ENCODE data around the gene SMC5. TPM values are rescaled to one million over a fixed set of nuclear protein-coding genes. Genes with fewer than 3 reads are reported as not detected.
"Not testable (repeated sequence)": the region's sequence is repeated elsewhere in the genome, so short reads cannot be mapped to it uniquely, and the experiment has no call there.

The SMC5 gene
- total RNA-seq, 4 donors from 2014 or later, result 17.2 to 27.4 (median 17.8) TPM

GRCh38 chr9:70232476-70232875, 26.3 kb upstream of the SMC5 start:
- 0% methylated on average over 1 of the region's 4 CpGs for WGBS
- Histone ChIP-seq H3K27me3 (no peaks in the 10 kb centered on the region), H3K9me3 (no peaks in the 10 kb centered on the region), H3K36me3 (no peaks in the 10 kb centered on the region), H3K27ac (replicated peaks in 1 of 4) (no peak overlapping the region), H3K4me1 (peaks cover 8 to 32% (median 22%) of the 10 kb centered on the region in 4 donors), H3K4me3 (no peak overlapping the region)
- TF ChIP-seq POLR2AphosphoS5 (IDR thresholded peaks at IDR 0.05) (no peak), EP300 (IDR thresholded peaks at IDR 0.05) (no peak), POLR2A (IDR thresholded peaks at IDR 0.05; ENCODE audit: low read depth) (no peak)
- TF ChIP-seq, protein P1, sequence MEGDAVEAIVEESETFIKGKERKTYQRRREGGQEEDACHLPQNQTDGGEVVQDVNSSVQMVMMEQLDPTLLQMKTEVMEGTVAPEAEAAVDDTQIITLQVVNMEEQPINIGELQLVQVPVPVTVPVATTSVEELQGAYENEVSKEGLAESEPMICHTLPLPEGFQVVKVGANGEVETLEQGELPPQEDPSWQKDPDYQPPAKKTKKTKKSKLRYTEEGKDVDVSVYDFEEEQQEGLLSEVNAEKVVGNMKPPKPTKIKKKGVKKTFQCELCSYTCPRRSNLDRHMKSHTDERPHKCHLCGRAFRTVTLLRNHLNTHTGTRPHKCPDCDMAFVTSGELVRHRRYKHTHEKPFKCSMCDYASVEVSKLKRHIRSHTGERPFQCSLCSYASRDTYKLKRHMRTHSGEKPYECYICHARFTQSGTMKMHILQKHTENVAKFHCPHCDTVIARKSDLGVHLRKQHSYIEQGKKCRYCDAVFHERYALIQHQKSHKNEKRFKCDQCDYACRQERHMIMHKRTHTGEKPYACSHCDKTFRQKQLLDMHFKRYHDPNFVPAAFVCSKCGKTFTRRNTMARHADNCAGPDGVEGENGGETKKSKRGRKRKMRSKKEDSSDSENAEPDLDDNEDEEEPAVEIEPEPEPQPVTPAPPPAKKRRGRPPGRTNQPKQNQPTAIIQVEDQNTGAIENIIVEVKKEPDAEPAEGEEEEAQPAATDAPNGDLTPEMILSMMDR (IDR thresholded peaks at IDR 0.05), result no peak
- intact Hi-C loops (cut with DNase I), result no loop called here
- no peak for DNase-seq (ENCODE audit: extremely low spot score)

DNA sequence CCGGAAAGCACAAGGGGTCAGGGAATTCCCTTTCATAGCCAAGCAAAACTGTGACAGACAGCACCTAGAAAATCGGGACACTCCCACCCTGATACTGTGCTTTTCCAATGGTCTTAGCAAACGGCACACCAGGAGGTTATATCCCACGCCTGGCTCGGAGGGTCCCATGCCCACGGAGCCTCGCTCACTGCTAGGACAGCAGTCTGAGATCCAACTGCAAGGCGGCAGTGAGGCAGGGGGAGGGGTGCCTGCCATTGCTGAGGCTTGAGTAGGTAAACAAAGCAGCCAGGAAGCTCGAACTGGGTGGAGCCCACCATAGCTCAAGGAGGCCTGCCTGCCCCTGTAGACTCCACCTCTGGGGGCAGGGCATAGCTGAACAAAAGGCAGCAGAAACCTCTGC, 24.6 kb upstream of the SMC5 start:
- H3K9me3 ChIP-seq; H3K36me3 ChIP-seq; intact Hi-C loops (cut with DNase I); DNase-seq (ENCODE audit: extremely low spot score); H3K27me3 ChIP-seq; H3K27ac ChIP-seq (replicated peaks in 1 of 4); H3K4me3 ChIP-seq: not testable (repeated sequence)
- H3K4me1 ChIP-seq, result peaks cover 0 to 15% (median 6%) of the 10 kb centered on the region in 4 donors
- WGBS, result 80% methylated on average over 2 of the region's 9 CpGs

DNA sequence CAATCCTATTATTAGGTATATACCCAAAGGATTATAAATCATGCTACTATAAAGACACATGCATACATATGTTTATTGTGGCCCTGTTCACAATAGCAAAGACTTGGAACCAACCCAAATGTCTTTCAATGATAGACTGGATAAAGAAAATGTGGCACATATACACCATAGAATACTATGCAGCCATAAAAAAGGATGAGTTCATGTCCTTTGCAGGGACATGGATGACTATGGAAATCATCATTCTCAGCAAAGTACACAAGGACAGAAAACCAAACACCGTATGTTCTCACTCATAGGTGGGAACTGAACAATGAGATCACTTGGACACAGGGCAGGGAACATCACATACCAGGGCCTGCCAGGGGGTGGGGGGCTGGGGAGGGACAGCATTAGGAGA, 12.8 kb upstream of the SMC5 start:
- intact Hi-C loops (cut with DNase I); H3K36me3 ChIP-seq; H3K27ac ChIP-seq (replicated peaks in 1 of 4); DNase-seq (ENCODE audit: extremely low spot score); H3K4me1 ChIP-seq; H3K27me3 ChIP-seq; H3K9me3 ChIP-seq; H3K4me3 ChIP-seq: not testable (repeated sequence)
- WGBS, result 79% methylated on average over 1 of the region's 1 CpG

DNA sequence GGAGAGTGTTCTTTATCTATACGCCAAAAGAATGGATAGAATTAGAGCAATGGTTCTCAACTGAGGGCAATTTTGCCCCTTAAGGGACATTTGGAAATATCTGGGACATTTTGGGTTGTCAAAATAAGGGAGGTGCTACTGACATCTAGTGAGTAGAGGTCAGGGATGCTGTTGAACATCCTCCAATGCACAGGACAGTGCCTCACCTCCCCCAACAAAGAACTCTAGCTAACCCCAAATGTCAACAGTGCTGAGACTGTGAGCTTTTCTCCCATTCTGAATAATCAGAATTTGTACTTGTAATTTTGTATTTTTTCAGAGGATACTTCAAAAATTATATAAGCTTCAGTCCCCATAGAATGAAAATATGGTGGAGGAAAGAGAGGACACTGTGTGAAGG, 8.6 kb upstream of the SMC5 start:
- Histone ChIP-seq H3K4me1 (no peaks in the 10 kb centered on the region), H3K27ac (replicated peaks in 1 of 4) (no peak overlapping the region), H3K9me3 (no peaks in the 10 kb centered on the region), H3K36me3 (no peaks in the 10 kb centered on the region), H3K4me3 (no peak overlapping the region), H3K27me3 (no peaks in the 10 kb centered on the region)
- WGBS, result 87% methylated on average over 1 of the region's 1 CpG
- TF ChIP-seq, protein P1 (IDR thresholded peaks at IDR 0.05), result no peak
- intact Hi-C loops (cut with DNase I), result loop anchor here (10.0 kb wide), 3 partner anchors 65 to 575 kb away; partner anchors contain the start of gene APBA1
- no peak for DNase-seq (ENCODE audit: extremely low spot score)

GRCh38 chr9:70255486-70255885, 3.3 kb upstream of the SMC5 start:
- Histone ChIP-seq H3K9me3 (no peaks in the 10 kb centered on the region), H3K27me3 (no peaks in the 10 kb centered on the region), H3K4me3 (peak overlapping the region in 2 of 4 donors; percentile 15 to 17), H3K4me1 (peaks cover 20 to 38% (median 34%) of the 10 kb centered on the region in 4 donors), H3K27ac (replicated peaks in 1 of 4) (peak overlapping the region in 1 of 4 donors; percentile 7), H3K36me3 (no peaks in the 10 kb centered on the region)
- intact Hi-C loops (cut with DNase I), result loop anchor here (10.0 kb wide), 3 partner anchors 59 to 581 kb away; partner anchors contain the start of gene APBA1
- DNase-seq (ENCODE audit: extremely low spot score), result no peak
- TF ChIP-seq EP300 (IDR thresholded peaks at IDR 0.05) (no peak), POLR2AphosphoS5 (IDR thresholded peaks at IDR 0.05) (no peak)

DNA sequence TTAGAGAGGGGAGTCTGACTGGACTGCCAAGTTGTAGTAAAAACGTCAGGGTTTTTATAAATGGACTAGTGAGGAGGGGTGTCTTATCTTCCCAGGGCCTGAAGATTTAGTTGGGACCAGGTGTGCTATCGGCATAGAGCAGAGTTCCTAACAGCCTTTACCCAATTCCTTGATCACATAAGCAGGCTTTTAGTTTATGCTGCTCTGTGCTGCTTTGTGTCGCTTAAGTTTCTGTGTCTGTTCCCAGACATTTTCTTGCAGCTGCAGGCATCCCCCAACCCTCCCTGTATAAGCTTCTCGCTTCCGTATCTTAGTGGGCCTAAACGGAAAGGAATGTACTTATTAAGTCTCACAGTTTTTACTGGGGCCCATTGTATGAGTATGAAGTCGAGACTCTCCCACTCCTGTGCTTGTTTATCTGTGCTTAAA, 2.6 kb upstream of the SMC5 start:
- DNase-seq (ENCODE audit: extremely low spot score), result no peak
- no peak overlapping the region for H3K27ac ChIP-seq (replicated peaks in 1 of 4)
- H3K36me3 ChIP-seq, result peaks cover 0 to 6% (median 0%) of the 10 kb centered on the region in 4 donors
- no peaks in the 10 kb centered on the region for H3K9me3 ChIP-seq
- H3K4me3 ChIP-seq, result peak overlapping the region; percentile 15 to 38 (median 17)
- intact Hi-C loops (cut with DNase I), result loop anchor here (10.0 kb wide), 3 partner anchors 59 to 581 kb away; partner anchors contain the start of gene APBA1
- H3K4me1 ChIP-seq, result peaks cover 27 to 45% (median 40%) of the 10 kb centered on the region in 4 donors
- TF ChIP-seq POLR2AphosphoS5 (IDR thresholded peaks at IDR 0.05), result no peak
- TF ChIP-seq EP300 (IDR thresholded peaks at IDR 0.05), result no peak
- TF ChIP-seq, protein P1 (IDR thresholded peaks at IDR 0.05), result no peak
- no peak for TF ChIP-seq POLR2A (IDR thresholded peaks at IDR 0.05; ENCODE audit: low read depth)
- WGBS, result 45% methylated on average over 7 of the region's 7 CpGs
- H3K27me3 ChIP-seq, result no peaks in the 10 kb centered on the region

Measured in esophagus muscularis mucosa (tissue), 4 donors.